H9 (cell line): ENCODE data around the gene CARD11. TPM values are rescaled to one million over a fixed set of nuclear protein-coding genes. Genes with fewer than 3 reads are reported as not detected.

ENCODE experiments used
- DNase-seq: peaks from one replicate; pipeline ENCODE4 v3.0.0-alpha.2; 2017
- H2AFZ ChIP-seq: one replicate; pipeline ENCODE4 v1.6.1; 2013; ENCODE audit warnings: mild to moderate bottlenecking, low read length, control low read depth, moderate library complexity
- H2AK5ac ChIP-seq: 2 replicates; pipeline ENCODE4 v1.6.1; 2013; ENCODE audit warnings: low read length, control low read depth, mixed read lengths; ENCODE audit not compliant: insufficient read length
- H2BK120ac ChIP-seq: one replicate; pipeline ENCODE4 v1.6.1; 2013; ENCODE audit warnings: low read depth, mild to moderate bottlenecking, low read length, control low read depth, inconsistent platforms; ENCODE audit not compliant: poor library complexity, severe bottlenecking
- H2BK12ac ChIP-seq: 2 replicates; pipeline ENCODE4 v1.6.1; 2013; ENCODE audit warnings: low read length, control low read depth, mixed read lengths, low read depth; ENCODE audit not compliant: insufficient read length
- H2BK15ac ChIP-seq: 2 replicates; pipeline ENCODE4 v1.6.1; 2013; ENCODE audit warnings: low read depth, low read length, control low read depth
- H2BK20ac ChIP-seq: one replicate; pipeline ENCODE4 v1.6.1; 2013; ENCODE audit warnings: low read depth, mild to moderate bottlenecking, low read length, control low read depth, inconsistent platforms; ENCODE audit not compliant: poor library complexity, severe bottlenecking
- H2BK5ac ChIP-seq: 2 replicates; pipeline ENCODE4 v1.6.1; 2013; ENCODE audit warnings: low read length, control low read depth, mixed read lengths; ENCODE audit not compliant: insufficient read length
- H3K14ac ChIP-seq: 2 replicates; pipeline ENCODE4 v1.6.1; 2013; ENCODE audit warnings: low read length, control low read depth; ENCODE audit not compliant: insufficient read depth
- H3K18ac ChIP-seq: 2 replicates; pipeline ENCODE4 v1.6.1; 2013; ENCODE audit warnings: low read depth, mild to moderate bottlenecking, mixed read lengths, low read length, control low read depth; ENCODE audit not compliant: insufficient read length
- H3K23ac ChIP-seq: 2 replicates; pipeline ENCODE4 v1.6.1; 2013; ENCODE audit warnings: low read length, control low read depth, mixed read lengths, low read depth; ENCODE audit not compliant: insufficient read length
- H3K23me2 ChIP-seq: 2 replicates; pipeline ENCODE4 v1.6.1; 2013; ENCODE audit warnings: low read depth, mild to moderate bottlenecking, mixed read lengths, low read length, control low read depth; ENCODE audit not compliant: insufficient read length, poor library complexity, severe bottlenecking
- H3K27ac ChIP-seq: 2 replicates; pipeline ENCODE4 v1.5.1; 2013; ENCODE audit warnings: low read length, control low read depth, mixed read lengths, low read depth; ENCODE audit not compliant: insufficient read length
- H3K27me3 ChIP-seq: 2 replicates; pipeline ENCODE4 v1.6.1; 2013; ENCODE audit warnings: low read length, control low read depth, inconsistent platforms; ENCODE audit not compliant: insufficient read depth
- H3K4ac ChIP-seq: 2 replicates; pipeline ENCODE4 v1.6.1; 2013; ENCODE audit warnings: low read depth, mild to moderate bottlenecking, control low read depth, inconsistent platforms, low read length, moderate library complexity
- H3K4me1 ChIP-seq: 2 replicates; pipeline ENCODE4 v1.6.1; 2013; ENCODE audit warnings: low read length, control low read depth, inconsistent platforms; ENCODE audit not compliant: insufficient read depth
- H3K4me2 ChIP-seq: 2 replicates; pipeline ENCODE4 v1.6.1; 2013; ENCODE audit warnings: low read length, control low read depth, mixed read lengths; ENCODE audit not compliant: insufficient read length, insufficient read depth
- H3K56ac ChIP-seq: 2 replicates; pipeline ENCODE4 v1.6.1; 2013; ENCODE audit warnings: low read depth, mild to moderate bottlenecking, mixed read lengths, low read length, control low read depth; ENCODE audit not compliant: insufficient read length
- H3K79me1 ChIP-seq: 2 replicates; pipeline ENCODE4 v1.6.1; 2013; ENCODE audit warnings: low read depth, mild to moderate bottlenecking, moderate library complexity, low read length, control low read depth, inconsistent platforms; ENCODE audit not compliant: insufficient read depth, poor library complexity, severe bottlenecking
- H3K79me2 ChIP-seq: 2 replicates; pipeline ENCODE4 v1.6.1; 2013; ENCODE audit warnings: low read length, control low read depth, inconsistent platforms; ENCODE audit not compliant: insufficient read depth
- H3K9ac ChIP-seq: 2 replicates; pipeline ENCODE4 v1.6.1; 2013; ENCODE audit warnings: low read length, control low read depth, mixed read lengths; ENCODE audit not compliant: insufficient read length; ENCODE audit errors: extremely low read depth
- H3K9me3 ChIP-seq: one replicate; pipeline ENCODE4 v1.6.1; 2013; ENCODE audit warnings: low read depth, low read length, inconsistent platforms; ENCODE audit not compliant: control insufficient read depth
- H3T11ph ChIP-seq: one replicate; pipeline ENCODE4 v1.6.1; 2013; ENCODE audit warnings: mild to moderate bottlenecking, low read length, control low read depth, inconsistent platforms
- H4K20me1 ChIP-seq: one replicate; pipeline ENCODE4 v1.6.1; 2013; ENCODE audit not compliant: control insufficient read depth, insufficient read length, insufficient read depth
- H4K5ac ChIP-seq: 2 replicates; pipeline ENCODE4 v1.6.1; 2013; ENCODE audit warnings: low read depth, mild to moderate bottlenecking, mixed read lengths, low read length, control low read depth; ENCODE audit not compliant: insufficient read length
- H4K8ac ChIP-seq: replicated peaks from 2 replicates; pipeline ENCODE4 v1.6.1; 2013; ENCODE audit warnings: low read length, control low read depth, mixed read lengths, low read depth; ENCODE audit not compliant: insufficient read length
- H4K91ac ChIP-seq: 2 replicates; pipeline ENCODE4 v1.6.1; 2013; ENCODE audit warnings: low read depth, mild to moderate bottlenecking, moderate library complexity, mixed read lengths, low read length, control low read depth; ENCODE audit not compliant: insufficient read length
- H3K27ac Mint-ChIP-seq, 3 experiments: 2 replicates in 2 of 3; 3 replicates in 1 of 3; pipeline ENCODE4 v1.8.0; 2020 to 2021; ENCODE audit warnings: mixed read lengths in 3 of 3, mild to moderate bottlenecking in 1 of 3, moderate library complexity in 1 of 3
- H3K27me3 Mint-ChIP-seq: 2 replicates; pipeline ENCODE4 v1.8.0; 2021; ENCODE audit warnings: low read depth, mild to moderate bottlenecking, moderate library complexity, mixed read lengths
- H3K36me3 Mint-ChIP-seq, 3 experiments: 2 replicates in 2 of 3; 3 replicates in 1 of 3; pipeline ENCODE4 v1.8.0; 2020 to 2021; ENCODE audit warnings: low read depth in 3 of 3, mixed read lengths in 3 of 3; ENCODE audit not compliant: insufficient read depth in 1 of 3
- H3K4me1 Mint-ChIP-seq, 2 experiments: 2 replicates each; pipeline ENCODE4 v1.8.0; 2020; ENCODE audit warnings: mixed read lengths in 2 of 2
- H3K4me3 Mint-ChIP-seq, 2 experiments: 2 replicates in 1 of 2; 3 replicates in 1 of 2; pipeline ENCODE4 v1.8.0; 2020 to 2021; ENCODE audit warnings: mild to moderate bottlenecking in 2 of 2, mixed read lengths in 2 of 2, moderate library complexity in 1 of 2
- H3K9me3 Mint-ChIP-seq, 2 experiments: 2 replicates in 1 of 2; 3 replicates in 1 of 2; pipeline ENCODE4 v1.8.0; 2020; ENCODE audit warnings: mild to moderate bottlenecking in 2 of 2, mixed read lengths in 2 of 2, moderate library complexity in 1 of 2
- WGBS: extraction: QIAGEN DNeasy Blood & Tissue Kit; methylation state at CpG from one replicate; pipeline ENCODE4 v1.1.7; 2013; ENCODE audit warnings: missing lambda C conversion rate, low lambda C conversion rate, mixed read lengths; ENCODE audit not compliant: insufficient read length; ENCODE audit errors: extremely low coverage; 5-methylcytosine and 5-hydroxymethylcytosine counted together
- long read RNA-seq: library from polyadenylated mRNA; unstranded; transcript quantifications from one replicate; pipeline ENCODE4 v2.0.0, GENCODE V29; 2020
- total RNA-seq: library from RNA; stranded (reverse); gene quantifications from 2 replicates; pipeline ENCODE4 v1.2.1, GENCODE V29; 2021
- TF ChIP-seq, protein P1 (sequence below): fragments of 200-600 bp; sonication (generic); conservative IDR thresholded peaks from 3 replicates; pipeline ENCODE4 v1.8.0; 2021; ENCODE audit warnings: antibody characterized with exemption, mild to moderate bottlenecking

Gene CARD11
- 20.0 and 22.3 TPM in 2 replicates for total RNA-seq
- long read RNA-seq, full-length matches to known transcripts = 2 of 23 reads
- long read RNA-seq, partial matches to known transcripts = 16 of 23 reads
- long read RNA-seq, other reads (novel, unspliced or antisense) = 5 of 23 reads

- peak within 1 kb of the TSS; percentile 25 for H3K18ac ChIP-seq
- no peaks in the 10 kb centered on the region; the same call in 1 of the 2 replicates for H3K27me3 Mint-ChIP-seq
- peak; percentile 49 for DNase-seq
- peak within 1 kb of the TSS in 1 of 3 experiments; percentile 40; a peak in 2 of 7 replicates for H3K27ac Mint-ChIP-seq
- H2AFZ ChIP-seq = peak within 1 kb of the TSS; percentile 87
- H2AK5ac ChIP-seq = no peak within 1 kb of the TSS
- no peak within 1 kb of the TSS for H3K4ac ChIP-seq
- H2BK120ac ChIP-seq = no peak within 1 kb of the TSS
- no peak within 1 kb of the TSS for H4K8ac ChIP-seq
- H3K79me1 ChIP-seq = no peaks in the 10 kb centered on the region
- peaks cover 0 to 6% (median 0%) of the 10 kb centered on the region in 3 experiments; a peak in 2 of 7 replicates for H3K36me3 Mint-ChIP-seq
- H2BK12ac ChIP-seq = no peak within 1 kb of the TSS
- no peaks in the 10 kb centered on the region for H4K20me1 ChIP-seq
- TF ChIP-seq, protein P1, sequence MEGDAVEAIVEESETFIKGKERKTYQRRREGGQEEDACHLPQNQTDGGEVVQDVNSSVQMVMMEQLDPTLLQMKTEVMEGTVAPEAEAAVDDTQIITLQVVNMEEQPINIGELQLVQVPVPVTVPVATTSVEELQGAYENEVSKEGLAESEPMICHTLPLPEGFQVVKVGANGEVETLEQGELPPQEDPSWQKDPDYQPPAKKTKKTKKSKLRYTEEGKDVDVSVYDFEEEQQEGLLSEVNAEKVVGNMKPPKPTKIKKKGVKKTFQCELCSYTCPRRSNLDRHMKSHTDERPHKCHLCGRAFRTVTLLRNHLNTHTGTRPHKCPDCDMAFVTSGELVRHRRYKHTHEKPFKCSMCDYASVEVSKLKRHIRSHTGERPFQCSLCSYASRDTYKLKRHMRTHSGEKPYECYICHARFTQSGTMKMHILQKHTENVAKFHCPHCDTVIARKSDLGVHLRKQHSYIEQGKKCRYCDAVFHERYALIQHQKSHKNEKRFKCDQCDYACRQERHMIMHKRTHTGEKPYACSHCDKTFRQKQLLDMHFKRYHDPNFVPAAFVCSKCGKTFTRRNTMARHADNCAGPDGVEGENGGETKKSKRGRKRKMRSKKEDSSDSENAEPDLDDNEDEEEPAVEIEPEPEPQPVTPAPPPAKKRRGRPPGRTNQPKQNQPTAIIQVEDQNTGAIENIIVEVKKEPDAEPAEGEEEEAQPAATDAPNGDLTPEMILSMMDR = no peak
- H3K9me3 Mint-ChIP-seq = no peaks in the 10 kb centered on the region
- no peak within 1 kb of the TSS for H4K5ac ChIP-seq
- H3K27ac ChIP-seq = no peak within 1 kb of the TSS
- peak within 1 kb of the TSS; percentile 59; the same call in 1 of the 2 replicates for H3K14ac ChIP-seq
- H4K91ac ChIP-seq = no peak within 1 kb of the TSS
- no peak within 1 kb of the TSS for H3K23ac ChIP-seq
- peaks cover 11 to 17% of the 10 kb centered on the region in 2 experiments for H3K4me1 Mint-ChIP-seq
- no peak within 1 kb of the TSS for H3T11ph ChIP-seq
- no peaks in the 10 kb centered on the region; the same call in 1 of the 2 replicates for H3K4me1 ChIP-seq
- peaks cover 8% of the 10 kb centered on the region for H3K23me2 ChIP-seq
- peak within 1 kb of the TSS; percentile 89 for H3K4me2 ChIP-seq
- H2BK5ac ChIP-seq = no peak within 1 kb of the TSS
- H3K9ac ChIP-seq = no peak within 1 kb of the TSS
- no peak within 1 kb of the TSS for H3K56ac ChIP-seq
- no peak within 1 kb of the TSS for H2BK15ac ChIP-seq
- no CpG with 5 or more reads among the region's 45 CpGs for WGBS
- H3K4me3 Mint-ChIP-seq = peak within 1 kb of the TSS; percentile 72 to 85
- peaks cover 3% of the 10 kb centered on the region; the same call in 1 of the 2 replicates for H3K79me2 ChIP-seq
- no peaks in the 10 kb centered on the region for H3K9me3 ChIP-seq
- H2BK20ac ChIP-seq = no peak within 1 kb of the TSS
- H3K27me3 ChIP-seq = no peaks in the 10 kb centered on the region
Observed at GRCh38 chr7:3043544-3044371, at the start of gene CARD11. Gene CARD11, minus strand, starts transcription at chr7:3043867. Its CDS starts 85,361 bp downstream, at chr7:2958506.
